ENCODE data around the gene ASB10.

The ASB10 gene

GRCh38 chr7:151137791-151138152 lies 49.3 kb downstream of the ASB10 start:
- no peak for DNase-seq (ENCODE audit: low read depth in 3 of 3, low spot score in 1 of 3)

DNA sequence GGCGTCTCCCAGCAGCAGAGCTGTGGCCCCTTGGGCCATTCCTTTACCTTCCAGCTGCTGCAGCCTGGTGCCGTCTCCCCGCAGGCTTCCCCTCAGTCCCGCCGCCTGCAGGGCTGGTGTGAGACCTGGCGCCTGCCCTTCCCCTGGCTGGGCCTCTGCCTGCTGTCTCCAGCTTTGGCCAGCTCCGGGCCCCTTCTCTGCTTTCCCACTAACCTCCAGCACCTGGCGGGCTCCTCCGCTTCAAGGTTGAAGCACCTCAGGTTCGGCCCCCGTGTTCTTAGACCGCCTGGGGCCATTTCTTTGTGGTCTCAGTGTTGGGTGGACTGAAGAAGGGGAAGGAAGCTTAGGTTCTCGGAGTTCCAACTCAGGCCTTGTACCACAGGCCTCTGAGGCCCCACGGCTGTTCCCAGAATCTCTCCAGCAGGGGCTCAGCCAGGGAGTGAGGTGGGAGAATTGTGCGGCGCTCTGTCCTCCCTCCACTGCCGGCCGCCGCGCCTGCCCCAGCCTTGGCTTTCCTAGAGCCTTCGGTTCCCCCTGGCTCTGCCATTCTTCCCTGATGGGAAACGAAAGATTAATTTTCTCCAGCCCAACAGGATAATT lies 49.9 kb downstream of the ASB10 start:
- DNase-seq (ENCODE audit: low read depth in 3 of 3, low spot score in 1 of 3) = no peak

DNA sequence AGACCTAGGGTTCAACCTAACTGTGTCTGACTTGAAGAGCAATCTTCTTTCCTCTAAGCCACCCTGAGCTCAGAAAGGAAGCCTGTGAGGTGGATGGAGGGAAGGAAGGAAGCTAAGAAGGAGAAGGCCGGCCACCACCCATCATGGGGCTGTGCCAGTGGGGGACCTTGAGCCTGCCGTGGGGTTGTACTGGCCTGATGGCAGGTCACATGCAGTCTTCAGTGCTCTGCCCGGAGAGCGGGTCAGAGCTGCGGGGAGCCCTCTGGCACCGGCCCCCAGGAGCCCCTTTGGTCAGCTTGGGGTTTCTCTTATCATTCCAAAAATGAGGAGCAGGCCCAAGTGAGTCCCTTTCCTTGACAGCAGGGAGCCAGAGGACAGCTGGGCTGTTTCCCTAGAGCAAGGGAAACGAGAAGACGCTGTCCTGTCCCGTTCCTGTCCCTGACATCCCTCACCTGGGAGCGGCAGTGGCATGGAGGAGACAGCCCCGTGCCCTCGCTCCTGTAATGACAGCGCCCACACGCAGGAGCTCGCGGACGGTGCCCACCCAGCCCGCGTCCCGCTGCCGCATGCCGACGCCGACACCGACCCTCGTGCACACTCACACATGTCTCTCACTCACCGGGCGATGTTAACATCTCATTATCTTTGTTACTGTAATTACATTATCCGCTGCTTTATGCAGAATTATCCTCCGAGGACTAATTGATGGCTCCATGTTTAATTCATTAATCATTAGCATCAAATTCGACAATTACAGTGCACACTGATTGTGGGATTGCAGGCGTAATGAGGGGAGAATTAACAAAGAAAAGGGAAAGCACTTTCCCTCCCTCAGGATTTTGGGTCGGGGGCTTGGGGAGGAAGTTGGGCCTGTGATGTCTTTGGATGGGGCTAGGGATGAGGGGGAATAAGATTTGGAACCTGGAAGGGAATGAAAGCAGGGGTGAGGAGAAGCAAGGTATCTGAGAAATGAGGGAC lies 50.9 kb downstream of the ASB10 start:
- no peak for DNase-seq (ENCODE audit: low read depth in 3 of 3, low spot score in 1 of 3)

DNA sequence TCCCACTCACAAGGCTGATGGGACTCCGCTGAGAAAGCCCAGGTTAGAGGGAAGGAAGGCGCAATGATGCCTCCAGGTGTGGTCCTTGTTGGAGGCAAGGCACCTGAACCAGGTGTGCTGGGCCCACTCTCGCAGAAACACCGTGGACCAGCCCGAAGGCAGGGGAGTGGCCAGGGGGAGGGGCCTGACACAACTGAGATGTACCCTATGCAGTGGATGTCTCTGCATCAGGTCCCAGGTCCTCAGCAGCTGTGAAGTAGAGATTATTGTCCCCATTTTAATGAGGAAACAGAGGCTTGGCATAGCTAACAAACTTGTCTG lies 51.6 kb downstream of the ASB10 start:
- DNase-seq (ENCODE audit: low read depth in 3 of 3, low spot score in 1 of 3) = no peak

DNA sequence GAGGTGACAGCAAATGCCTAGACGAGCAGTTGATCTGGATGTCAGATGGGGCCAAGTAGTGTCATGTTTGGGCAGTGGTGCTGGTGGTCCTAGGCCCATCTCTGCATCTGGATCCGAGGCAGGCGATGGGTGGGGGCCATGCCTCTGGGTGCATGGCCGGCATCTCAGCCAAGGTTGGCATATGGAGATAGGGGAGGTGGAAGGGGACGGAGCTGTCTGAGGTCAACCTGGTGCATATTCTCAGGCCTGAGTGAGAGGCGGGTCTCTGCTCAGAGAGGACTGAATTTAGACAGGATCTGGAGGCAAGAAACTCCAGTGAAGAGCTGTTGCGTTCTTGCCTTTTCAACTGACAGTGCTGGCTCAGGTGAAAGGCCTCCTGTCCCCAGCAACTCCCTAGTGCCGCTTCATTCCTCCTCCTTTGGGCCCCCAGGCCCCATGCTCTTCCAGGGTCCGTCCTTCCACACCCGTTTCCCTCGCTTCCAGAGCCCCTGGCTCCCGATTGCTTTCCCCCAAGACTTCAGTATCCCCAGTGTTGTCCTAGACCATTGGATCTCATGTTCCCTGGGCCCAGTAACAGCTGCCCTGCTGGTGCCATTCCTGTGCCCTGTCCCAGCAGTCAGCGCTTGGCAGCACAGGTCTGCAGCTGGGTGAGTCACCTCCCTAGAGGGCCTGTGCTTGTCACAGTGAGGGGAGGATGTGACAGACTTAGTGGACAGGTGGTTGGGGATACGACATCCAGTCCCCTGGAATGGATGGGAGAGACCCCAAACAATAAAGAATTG lies 52.1 kb downstream of the ASB10 start:
- no peak for DNase-seq (ENCODE audit: low read depth in 3 of 3, low spot score in 1 of 3)

GRCh38 chr7:151133986-151134742 lies 52.9 kb downstream of the ASB10 start:
- no peak for DNase-seq (ENCODE audit: low read depth in 3 of 3, low spot score in 1 of 3)

- DNase-seq (ENCODE audit: low read depth in 3 of 3, low spot score in 1 of 3) = no peak
These were observed 53.6 kb downstream of the ASB10 start for GRCh38 chr7:151133266-151133985.

- no peak for DNase-seq (ENCODE audit: low read depth in 3 of 3, low spot score in 1 of 3)
These were observed 54.4 kb downstream of the ASB10 start for GRCh38 chr7:151132461-151133205.

DNA sequence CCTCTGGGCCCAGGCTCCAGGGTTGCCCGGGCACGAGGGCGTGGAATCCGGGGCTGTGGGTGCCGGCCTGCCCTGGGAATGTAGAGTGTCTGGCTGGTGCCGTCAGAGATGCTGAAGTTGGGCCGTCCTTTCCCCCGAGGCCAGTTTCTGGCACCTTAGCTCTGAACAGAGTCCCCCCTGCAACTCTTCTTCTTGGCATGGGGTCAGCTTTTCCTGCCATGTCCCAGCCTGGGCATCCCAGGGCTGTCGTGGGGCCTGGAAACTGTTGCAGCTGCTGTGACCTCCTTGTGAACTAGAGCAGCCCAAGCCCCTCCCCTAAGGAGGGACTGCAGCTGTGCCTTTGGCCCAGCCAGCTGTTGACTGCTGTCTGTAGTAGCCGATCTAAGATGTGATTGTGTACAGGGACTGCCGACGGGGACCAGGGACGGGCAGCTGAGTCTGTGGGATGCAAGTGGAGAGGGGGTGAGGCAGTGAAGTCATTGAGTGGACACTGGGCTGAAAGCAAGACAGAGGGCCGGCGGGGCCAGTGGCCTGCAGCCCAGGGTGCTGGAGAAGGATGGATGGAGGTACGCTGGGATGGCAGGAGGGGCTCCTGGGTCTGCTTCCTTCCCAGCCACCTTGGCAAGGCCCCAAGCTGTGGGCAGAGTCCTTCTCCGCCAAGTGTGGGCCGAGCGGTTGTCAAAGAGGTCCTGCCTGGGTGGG lies 55.3 kb downstream of the ASB10 start:
- DNase-seq (ENCODE audit: low read depth in 3 of 3, low spot score in 1 of 3) = no peak

DNA sequence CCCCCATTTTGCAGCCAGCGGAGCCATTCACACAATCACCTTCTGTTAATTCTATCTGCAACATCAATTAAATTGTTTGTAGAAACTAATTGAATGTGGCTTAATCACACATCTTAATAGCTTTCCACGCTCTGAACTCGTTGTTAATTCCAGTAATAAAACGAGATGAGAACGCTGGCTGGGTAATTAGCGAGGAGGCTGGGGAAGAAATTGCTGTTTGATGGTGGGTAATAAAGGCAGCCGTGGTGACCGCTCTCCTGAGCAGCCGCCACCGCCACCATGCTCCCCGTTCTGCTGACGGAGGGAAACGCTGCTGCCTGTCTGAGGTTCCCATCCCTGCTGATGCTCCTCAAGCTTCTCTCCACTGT lies 55.8 kb downstream of the ASB10 start:
- DNase-seq (ENCODE audit: low read depth in 3 of 3, low spot score in 1 of 3) = no peak

GRCh38 chr7:151130741-151131157 lies 56.3 kb downstream of the ASB10 start:
- DNase-seq (ENCODE audit: low read depth in 3 of 3, low spot score in 1 of 3) = no peak

- DNase-seq (ENCODE audit: low read depth in 3 of 3, low spot score in 1 of 3) = no peak
These were observed 57.0 kb downstream of the ASB10 start for GRCh38 chr7:151129960-151130591.

GRCh38 chr7:151129117-151129959 lies 57.7 kb downstream of the ASB10 start:
- no peak for DNase-seq (ENCODE audit: low read depth in 3 of 3, low spot score in 1 of 3)

- no peak for DNase-seq (ENCODE audit: low read depth in 3 of 3, low spot score in 1 of 3)
These were observed 58.3 kb downstream of the ASB10 start for GRCh38 chr7:151128716-151129115.

- DNase-seq (ENCODE audit: low read depth in 3 of 3, low spot score in 1 of 3) = no peak
These were observed 58.9 kb downstream of the ASB10 start for GRCh38 chr7:151128144-151128543.

GRCh38 chr7:151126491-151127137 lies 60.4 kb downstream of the ASB10 start:
- DNase-seq (ENCODE audit: low read depth in 3 of 3, low spot score in 1 of 3) = no peak

DNA sequence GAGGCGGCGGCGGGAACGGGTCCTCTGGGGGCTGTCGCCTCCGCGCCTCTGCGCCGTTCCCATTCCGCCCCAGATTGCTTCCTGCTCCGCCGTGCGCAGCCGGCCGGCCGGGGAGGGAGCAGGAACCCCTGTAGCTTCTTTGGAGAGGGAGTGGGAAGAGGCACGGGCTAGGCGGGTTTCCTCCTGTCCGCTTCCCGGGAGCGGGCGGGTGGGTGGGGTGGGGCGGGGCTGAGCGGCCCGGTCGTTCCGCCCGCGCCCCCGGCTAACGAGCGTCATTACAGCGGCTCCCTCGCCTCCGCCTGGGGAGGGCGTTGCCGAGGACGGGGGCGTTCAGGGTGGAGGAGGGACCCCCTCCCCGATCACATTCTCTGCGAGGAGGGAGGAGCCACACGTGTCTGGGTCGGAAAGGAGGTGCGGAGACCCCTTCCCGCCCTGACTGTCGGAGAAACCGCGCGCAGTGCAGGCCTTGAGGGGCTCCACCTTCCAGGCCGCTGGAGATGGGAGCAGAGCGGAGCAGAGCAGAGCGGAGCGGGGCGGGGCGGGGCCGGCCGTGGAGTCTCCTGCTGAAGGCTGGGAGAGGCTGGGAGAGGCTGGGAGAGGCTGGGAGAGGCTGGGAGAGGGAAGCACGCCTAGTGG lies 61.1 kb downstream of the ASB10 start:
- DNase-seq (ENCODE audit: low read depth in 3 of 3, low spot score in 1 of 3) = no peak

Measured in stimulated activated CD4-positive, alpha-beta T cell treated with anti-CD3 and anti-CD28 coated beads, TNF-alpha, amount 100 ng/mL, for 1 hour (primary cell).